Activated CD8-positive, alpha-beta memory T cell treated with anti-CD3 and anti-CD28 coated beads for 1 hour (primary cell): ENCODE measurements around the gene GNAL.

Source experiments
- DNase-seq, 2 donors: peaks; one replicate each; pipeline ENCODE4 v3.0.0-alpha.2; 2020; ENCODE audit warnings: low read depth in 1 of 2; ENCODE audit errors: extremely low read depth in 1 of 2

Gene GNAL

GRCh38 chr18:11759456-11759855 lies 70.4 kb downstream of the GNAL start:
- DNase-seq: no peak

- DNase-seq: no peak
Measured at GRCh38 chr18:11760498-11761167, 71.6 kb downstream of the GNAL start.

- no peak for DNase-seq
Measured at GRCh38 chr18:11761553-11761952, 72.5 kb downstream of the GNAL start.

- no peak for DNase-seq
Measured at GRCh38 chr18:11762429-11762828, 73.4 kb downstream of the GNAL start.

GRCh38 chr18:11767329-11767728 lies 78.3 kb downstream of the GNAL start:
- DNase-seq: no peak

- DNase-seq: no peak
Measured at GRCh38 chr18:11767935-11768334, 78.9 kb downstream of the GNAL start.

GRCh38 chr18:11775436-11776174 lies 86.5 kb downstream of the GNAL start:
- DNase-seq: no peak

GRCh38 chr18:11780042-11780441 lies 91.0 kb downstream of the GNAL start:
- DNase-seq: no peak

GRCh38 chr18:11783716-11784331 lies 94.8 kb downstream of the GNAL start:
- DNase-seq: no peak

- no peak for DNase-seq
Measured at GRCh38 chr18:11784674-11785304, 95.7 kb downstream of the GNAL start.

- no peak for DNase-seq
Measured at GRCh38 chr18:11785444-11786055, 96.5 kb downstream of the GNAL start.

GRCh38 chr18:11789716-11790510 lies 100.8 kb downstream of the GNAL start:
- no peak for DNase-seq

- DNase-seq: no peak
Measured at GRCh38 chr18:11791131-11791530, 102.1 kb downstream of the GNAL start.

GRCh38 chr18:11792632-11793031 lies 103.6 kb downstream of the GNAL start:
- DNase-seq: no peak

- no peak for DNase-seq
Measured at GRCh38 chr18:11794195-11794594, 105.1 kb downstream of the GNAL start.

GRCh38 chr18:11795916-11796315 lies 106.9 kb downstream of the GNAL start:
- DNase-seq: no peak

- no peak for DNase-seq
Measured at GRCh38 chr18:11798271-11798670, 109.2 kb downstream of the GNAL start.

GRCh38 chr18:11799066-11799465 lies 110.0 kb downstream of the GNAL start:
- no peak for DNase-seq

- no peak for DNase-seq
Measured at GRCh38 chr18:11800566-11801334, 111.7 kb downstream of the GNAL start.

GRCh38 chr18:11801573-11801972 lies 112.5 kb downstream of the GNAL start:
- no peak for DNase-seq
